GM19372 (cell line): ENCODE measurements around the gene KLHL25.

Source experiments
- ATAC-seq: cut with Tn5 transposase; IDR thresholded peaks from one replicate; pipeline ENCODE4 v1.9.1; 2021; ENCODE audit warnings: mild to moderate bottlenecking, low read depth, moderate library complexity; ENCODE audit not compliant: unreplicated experiment

The KLHL25 gene

DNA sequence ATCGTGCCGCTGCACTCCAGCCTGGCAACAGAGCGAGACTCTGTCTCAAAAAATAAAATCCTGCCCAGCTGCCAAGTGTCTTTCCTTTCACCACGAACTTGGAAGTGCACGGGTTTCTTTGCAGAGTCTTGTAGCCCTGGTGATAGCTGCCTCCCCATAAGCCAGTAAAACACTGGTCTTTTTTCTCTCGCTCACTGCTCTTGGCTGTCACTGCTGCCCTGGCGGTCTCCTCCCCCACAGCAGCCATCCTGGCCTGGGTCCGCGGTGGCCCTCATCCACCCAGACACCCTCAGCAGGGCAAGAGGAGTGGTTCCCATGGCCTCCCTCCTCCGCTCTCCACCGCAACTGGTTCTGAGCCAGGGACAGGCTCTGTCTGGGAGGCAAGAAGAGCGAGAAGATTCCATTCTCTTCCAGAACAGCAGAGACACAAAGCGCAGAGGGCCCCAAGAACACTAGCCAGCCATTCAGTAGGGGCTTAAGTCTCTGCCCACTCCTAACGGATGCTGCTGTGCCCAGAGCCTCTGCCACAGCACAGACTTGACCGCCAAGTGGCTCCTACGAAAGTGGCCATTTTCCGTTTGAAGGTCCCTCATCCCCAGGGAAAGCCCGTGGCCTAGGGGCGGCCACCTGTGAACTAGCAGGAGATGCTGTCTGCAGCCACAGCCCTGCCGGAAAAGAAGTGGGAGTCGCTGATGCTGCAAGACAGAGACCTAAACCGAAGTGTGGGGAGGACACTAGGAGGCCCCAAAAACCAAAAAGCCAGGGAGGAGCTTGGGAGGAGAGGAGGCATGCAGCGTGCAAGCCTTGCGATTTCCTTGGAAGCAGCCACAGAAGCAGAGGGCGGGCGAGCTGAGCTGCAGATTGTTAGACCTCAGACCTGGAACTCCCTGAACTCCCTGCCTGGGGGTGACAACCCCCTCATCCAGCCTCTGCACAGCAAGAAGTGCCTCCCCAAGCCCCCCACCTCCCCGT lies 44.1 kb downstream of the KLHL25 start:
- no peak for ATAC-seq

DNA sequence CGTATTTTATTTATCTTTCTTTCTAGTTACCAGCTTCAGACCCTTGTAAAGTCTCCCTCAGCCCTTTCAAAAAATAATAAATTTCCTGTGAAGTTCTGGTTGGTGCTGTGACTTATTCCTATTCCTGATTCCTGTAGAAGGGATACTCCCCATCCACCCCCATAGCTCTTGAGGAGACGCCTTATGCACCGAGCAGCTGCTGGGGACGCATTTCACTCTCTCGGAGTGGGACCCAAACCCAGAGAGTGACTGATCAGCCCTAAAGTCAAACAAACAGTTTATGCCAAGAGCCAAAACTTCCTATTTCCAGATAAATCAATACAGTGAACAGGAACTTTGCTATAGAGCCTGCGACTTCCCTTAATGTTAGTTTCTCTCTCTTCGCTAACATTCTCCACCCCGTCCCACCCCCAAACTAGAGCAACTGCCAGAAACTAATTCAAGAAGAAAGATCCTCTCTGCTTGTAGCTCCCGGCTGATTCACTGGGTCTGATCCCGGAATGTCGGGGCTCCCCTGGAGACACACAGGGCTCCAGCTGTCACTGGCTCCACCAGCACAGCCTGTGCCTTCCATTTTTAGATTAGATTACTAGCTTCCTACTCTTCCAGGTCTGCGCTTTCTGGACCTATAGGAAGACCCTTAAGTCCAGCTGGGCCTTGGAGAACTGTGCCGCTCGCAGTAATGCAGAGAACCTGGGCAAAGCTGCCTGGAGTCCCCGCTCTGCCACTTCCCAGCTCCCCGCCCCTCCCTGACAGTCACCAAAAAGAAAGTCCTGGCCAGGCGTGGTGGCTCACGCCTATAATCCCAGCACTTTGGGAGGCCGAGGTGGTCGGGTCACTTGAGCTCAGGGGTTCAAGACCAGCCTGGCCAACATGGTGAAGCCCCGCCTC lies 45.2 kb downstream of the KLHL25 start:
- no peak for ATAC-seq

DNA sequence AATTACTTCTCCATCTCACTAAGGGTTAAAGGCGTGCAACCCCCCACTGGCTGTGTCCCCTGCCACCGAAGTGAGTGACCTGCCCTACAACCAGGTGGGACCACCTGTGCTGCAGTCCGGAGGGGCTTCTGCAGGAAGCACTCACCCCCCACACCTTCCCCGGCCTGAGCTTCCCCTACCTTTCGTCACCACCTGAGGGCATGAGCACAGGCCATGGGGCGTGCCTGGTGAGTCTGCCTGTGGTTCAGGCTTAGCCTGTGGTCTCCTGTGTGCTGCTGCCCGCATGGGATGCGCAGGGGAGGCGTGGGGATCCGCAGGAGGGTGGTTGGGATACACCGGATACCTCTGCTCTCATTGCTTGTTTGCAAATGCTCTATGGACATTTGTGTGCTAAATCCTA lies 46.0 kb downstream of the KLHL25 start:
- no peak for ATAC-seq

DNA sequence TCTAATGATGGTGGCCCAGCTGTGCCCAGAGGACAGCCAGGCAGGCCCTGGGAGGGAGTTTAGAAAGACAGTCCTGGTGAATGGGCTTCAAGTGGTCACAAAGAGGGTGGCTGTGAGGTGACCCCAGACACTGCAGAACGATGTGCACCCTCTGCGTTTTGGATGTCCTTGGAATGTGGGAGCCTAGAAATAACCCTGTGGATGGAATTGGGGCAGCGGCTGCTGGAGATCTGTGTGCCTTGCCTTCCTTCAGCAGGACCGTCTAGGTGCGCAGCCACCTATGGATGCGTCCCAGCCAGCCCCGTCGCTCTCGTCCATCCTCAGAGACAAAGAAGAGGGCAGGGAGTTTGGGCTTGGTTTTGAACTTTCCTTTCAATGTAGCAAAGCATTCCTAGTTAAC lies 46.5 kb downstream of the KLHL25 start:
- ATAC-seq: no peak

DNA sequence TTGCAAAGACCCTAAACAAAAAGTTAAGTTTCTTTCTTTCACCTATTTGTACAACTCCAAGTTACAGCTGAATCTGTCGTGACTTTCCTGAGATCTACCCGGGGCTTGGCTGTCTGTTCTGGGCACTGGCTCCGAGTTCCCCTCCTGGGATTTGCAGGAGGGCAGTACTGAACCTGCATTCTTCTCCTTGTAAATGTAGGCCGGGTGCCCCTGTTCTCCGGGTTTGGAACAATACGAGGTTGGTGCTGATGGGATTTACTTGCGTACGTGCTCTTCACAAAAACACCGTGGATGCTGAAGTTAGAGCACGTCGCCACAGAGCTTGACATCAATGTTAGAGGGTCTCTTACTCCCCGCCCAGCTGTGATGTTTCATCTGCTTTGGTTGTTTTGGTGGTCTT lies 48.1 kb downstream of the KLHL25 start:
- ATAC-seq: no peak

DNA sequence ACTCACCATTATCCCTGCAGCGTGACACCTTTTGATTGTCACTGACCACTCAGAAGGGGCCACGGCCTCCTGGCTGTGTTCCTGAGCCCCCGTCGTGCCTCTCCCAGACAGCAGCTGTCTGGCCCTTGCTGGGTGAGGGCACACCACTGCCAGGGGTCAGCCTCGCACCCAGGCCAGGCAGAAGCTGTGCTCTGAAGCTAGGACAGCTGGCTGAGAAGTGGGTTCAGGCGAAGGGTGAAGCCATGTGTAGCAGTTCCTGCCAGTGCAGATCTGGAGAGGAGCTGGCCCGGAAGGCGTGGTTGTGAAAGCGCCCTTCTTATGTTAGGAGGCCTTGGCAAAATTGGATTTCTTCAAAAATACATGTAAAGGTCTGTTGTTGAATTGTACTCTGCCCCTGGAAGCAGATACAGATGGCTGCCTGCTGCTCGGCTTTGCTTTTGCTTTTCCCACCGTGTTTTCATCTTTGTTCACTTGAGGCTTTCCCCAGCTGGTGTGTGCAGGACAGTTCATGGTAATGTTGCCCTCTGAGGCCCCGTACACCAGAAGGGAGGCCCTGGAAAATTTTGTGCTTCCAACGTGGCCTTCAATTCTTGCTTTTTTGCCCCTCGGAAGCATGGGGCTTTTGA lies 49.1 kb downstream of the KLHL25 start:
- ATAC-seq: no peak

DNA sequence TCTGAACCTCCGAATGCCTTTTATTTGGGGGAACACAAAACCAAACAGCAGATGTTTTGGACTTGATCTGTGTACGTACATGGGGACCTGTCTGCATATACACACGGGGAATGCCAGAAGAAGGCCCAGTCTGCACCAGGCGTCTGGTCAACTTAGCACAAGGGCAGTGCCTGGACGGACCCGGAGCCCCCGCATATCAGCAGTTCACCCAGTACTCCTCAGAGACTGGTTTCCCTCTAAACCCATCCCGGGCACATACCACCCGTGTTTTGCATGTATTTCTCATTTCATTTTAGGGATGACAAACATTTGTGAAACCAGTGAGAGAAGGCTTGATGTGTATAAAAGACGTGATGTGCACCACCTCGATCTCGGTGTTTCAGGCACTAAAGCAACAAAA lies 49.7 kb downstream of the KLHL25 start:
- ATAC-seq: no peak

DNA sequence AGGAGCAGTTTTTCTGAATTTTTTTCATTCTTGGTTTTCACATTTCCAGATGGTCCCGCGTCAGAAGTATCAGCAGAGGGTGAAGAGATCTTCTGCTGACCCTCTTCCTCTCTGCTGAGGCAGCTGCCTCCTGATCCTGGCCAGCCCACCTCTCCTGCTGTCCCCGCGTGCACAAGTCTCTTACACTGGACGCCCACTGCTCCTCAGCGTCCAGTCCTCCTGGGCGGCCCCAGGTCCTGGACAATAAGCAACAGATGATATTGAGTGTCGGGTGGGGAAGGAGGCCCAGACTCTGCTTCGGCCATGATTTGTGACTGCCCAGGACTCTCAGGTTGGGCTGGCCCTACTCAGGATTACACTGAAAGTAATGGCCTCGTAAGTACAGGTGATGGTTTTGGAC lies 50.1 kb downstream of the KLHL25 start:
- ATAC-seq: no peak

DNA sequence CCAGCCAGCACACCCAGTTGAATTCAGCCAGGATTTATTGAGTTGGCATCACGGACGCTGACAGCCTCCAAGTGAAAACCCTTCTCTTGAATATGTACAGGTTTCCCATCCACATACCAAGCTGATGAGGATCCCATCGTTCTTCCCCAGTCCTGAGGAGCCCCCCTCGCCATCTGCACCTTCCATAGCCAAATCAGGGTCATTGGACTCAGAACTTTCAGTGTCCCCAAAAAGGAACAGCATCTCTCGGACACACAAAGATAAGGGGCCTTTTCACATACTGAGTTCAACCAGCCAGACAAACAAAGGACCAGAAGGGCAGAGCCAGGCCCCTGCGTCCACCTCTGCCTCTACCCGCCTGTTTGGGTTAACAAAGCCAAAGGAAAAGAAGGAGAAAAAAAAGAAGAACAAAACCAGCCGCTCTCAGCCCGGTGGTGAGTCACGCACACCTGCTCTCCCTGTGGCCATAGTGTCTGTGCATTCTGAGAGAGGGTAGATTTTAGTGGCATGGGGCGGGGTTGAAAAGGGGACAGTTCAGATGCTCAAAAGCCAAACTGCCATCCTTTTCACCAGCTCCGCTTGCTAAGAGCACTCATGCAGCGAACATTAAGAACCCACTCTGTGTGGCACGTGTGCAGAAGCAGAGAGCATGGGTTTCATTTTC lies 51.2 kb downstream of the KLHL25 start:
- no peak for ATAC-seq

DNA sequence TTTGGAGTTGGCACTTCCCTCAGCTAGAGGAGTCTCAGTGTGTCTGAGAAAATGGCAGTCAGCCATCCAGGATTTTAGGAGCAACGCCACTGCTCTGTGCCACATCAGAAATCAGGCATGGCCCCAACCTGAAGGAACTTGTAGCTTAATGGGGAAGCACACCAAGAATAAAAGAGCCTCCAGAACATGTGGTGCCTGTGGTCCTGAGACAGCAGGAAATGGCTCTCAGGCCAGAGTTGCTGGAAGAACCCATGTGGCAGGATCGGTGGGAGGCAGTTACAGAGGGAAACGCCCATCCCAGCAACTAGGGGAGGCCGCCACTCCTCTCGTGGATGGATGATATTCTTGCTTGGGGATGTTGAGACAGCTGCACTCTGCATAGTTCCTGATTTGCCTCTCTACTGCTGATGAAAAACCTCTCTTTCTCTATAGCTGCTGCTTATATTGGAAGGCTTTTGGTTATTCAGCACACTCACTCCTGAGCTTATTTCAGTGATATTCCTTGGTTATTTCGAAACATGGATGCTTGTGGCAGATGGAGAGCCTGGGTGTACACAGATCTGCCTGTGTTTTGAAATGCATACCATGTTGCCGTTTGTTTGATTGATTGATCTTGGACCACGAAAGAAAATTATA lies 52.4 kb downstream of the KLHL25 start:
- ATAC-seq: no peak

DNA sequence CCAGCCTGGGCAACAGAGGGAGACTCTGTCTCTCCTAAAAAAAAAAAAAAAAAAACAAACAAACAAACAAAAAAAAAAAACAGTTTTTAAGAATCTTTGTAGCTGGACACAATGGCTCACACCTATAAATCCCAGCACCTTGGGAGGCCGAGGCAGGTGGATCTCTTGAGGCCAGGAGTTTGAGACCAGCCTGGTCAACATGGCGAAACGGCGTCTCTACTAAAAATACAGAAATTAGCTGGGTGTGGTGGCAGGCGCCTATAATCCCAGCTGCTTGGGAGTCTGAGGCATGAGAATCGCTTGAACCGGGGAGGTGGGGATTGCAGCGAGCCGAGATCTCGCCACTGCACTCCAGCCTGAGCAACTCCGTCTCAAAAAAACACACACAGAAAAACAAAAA lies 53.1 kb downstream of the KLHL25 start:
- ATAC-seq: no peak

DNA sequence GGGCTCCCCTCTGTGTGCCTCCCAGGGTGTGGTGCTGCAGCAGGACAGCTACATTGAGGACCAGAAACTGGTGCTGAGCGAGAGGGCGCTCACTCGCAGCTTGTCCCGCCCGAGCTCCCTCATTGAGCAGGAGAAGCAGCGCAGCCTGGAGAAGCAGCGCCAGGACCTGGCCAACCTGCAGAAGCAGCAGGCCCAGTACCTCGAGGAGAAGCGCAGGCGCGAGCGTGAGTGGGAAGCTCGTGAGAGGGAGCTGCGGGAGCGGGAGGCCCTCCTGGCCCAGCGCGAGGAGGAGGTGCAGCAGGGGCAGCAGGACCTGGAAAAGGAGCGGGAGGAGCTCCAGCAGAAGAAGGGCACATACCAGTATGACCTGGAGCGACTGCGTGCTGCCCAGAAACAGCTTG lies 53.7 kb downstream of the KLHL25 start:
- ATAC-seq: no peak

DNA sequence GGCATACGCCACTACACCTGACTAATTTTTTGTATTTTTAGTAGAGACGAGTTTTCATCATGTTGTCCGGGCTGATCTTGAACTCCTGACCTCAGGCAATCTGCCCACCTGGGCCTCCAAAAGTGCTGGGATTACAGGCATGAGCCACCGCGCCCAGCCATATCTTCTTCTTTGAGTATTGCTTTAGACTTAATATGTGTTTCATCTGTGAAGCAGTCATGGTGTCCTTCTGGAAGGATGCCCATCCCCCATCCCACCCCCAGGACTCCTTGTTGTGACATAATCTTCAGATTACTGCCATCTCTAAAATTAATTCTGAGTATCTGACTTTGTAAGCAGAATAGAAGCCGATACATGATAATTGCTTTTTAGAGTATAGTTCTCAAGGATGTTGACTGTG lies 57.7 kb downstream of the KLHL25 start:
- ATAC-seq: no peak

DNA sequence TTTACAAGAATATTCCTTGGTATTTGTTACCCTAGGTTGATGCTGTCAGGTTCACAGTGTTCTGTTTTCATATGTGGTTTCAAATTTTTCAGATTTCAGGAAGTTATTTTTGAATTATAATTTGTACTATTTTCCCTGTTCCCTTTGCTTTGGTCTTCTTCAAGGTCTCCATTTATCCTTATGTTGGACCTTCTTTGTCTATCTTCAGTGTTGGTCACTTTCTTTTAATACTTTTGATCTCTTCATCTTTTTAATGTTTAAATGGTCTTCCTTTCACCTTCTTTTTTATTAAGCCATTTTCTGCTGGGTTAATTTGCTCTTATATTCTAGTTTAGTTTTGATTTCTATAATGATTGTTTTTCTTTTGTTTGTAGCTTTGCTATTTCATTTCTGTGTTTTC lies 61.3 kb downstream of the KLHL25 start:
- no peak for ATAC-seq

DNA sequence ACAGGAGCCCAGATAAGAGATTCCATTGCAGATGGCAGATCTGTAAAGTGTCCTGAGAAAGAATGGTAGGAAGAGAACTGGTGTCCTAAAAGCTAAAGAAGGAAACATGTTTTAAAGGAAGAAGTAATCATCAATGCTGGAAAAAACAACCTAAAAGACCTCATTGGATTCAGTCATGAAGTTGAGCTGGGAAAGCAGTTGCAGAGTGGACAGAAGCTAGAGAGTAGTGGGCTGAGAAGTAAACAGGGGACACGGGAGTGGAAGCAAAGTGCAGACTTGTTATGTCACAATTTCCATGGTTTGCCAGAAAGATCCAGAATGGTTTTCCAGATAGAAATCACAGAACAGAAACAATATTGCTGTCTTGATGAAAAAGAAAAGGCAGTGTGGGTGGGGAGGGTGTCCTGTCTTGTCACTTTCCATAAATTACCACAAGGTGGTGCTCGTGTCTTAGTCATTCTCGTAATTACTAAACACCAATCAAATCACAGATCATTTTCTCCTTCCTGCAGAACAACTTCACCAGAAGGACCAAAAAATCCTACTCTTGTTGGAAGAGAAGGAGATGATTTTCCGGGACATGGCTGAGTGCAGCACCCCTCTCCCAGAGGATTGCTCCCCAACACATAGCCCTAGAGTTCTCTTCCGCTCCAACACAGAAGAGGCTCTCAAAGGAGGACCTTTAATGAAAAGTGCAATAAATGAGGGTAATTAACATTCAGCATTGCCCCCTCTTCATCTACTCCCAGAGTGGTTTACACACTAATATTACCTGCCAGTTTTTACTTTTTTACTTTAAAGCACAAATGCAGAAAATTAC lies 64.5 kb downstream of the KLHL25 start:
- peak; percentile 72 for ATAC-seq

DNA sequence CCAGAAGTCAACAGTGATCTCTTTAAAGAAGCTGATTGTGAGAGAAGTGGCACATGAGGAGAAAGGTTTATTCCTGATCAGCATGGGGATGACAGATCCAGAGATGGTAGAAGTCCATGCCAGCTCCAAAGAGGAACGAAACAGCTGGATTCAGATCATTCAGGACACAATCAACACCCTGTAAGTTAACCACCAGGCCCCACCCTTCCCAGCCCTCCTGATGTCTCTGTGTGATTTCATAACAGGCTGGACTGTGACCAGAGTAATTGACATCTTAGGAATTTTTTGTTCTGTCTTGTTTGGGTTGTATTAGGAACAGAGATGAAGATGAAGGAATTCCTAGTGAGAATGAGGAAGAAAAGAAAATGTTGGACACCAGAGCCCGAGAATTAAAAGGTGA lies 67.7 kb downstream of the KLHL25 start:
- ATAC-seq: no peak

DNA sequence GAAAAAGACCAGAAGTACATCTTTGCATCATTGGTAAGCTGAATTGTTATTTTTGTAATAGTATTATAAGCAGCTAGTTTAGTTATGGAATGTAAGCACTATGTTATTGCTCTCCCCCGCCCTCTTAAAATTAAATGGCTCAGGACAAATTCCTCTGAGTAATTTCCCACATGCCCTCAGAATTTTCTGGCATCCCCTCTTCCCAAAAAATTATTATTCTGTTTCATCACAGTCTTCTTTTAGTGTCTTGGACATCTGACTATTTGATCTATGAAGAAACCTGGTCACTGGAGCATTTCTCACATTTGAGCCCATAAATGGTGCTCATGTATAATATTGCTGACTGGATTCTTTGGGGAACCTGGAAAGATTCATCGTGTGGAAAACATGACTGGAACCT lies 68.3 kb downstream of the KLHL25 start:
- ATAC-seq: no peak

DNA sequence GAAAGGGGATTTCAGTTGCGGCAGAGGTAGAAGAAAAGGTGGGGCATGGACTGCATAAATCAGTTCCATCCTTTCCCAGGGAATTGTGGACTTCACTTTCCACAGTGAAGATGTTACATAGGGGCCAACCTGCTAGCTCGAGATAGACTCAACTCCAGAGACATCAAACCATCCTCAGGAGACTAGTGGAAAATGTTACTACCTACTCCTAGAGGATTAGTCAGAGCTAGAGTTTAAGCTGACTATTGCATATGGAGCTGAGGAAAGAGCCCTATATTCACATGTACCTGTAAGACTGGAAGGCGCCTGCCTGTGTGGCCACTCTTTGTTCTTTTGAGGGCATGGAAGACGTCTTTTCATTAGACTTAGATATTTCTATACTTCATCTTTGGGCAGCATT lies 69.2 kb downstream of the KLHL25 start:
- no peak for ATAC-seq

DNA sequence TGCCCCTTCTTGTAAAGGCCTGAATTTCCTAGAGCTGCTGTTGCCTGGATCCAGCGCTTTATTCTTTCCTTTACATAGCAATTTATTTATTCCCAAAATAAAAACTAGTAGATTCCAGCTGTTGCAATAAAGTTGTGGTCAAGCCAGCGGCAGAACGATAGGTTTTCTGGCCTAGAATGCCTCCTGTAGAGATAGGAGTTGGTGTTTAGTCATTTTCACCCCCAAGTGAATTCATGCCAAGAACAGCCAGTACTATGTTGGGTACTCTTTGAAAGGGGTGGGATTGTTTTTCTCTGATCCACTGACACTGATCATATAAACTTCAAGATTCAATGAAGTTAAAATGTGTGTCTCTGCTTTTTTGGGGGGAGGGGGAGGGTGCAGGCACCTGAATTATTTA lies 69.7 kb downstream of the KLHL25 start:
- ATAC-seq: no peak
